Measurements from ENCODE around the gene CDS2. TPM values are rescaled to one million over a fixed set of nuclear protein-coding genes. Genes with fewer than 3 reads are reported as not detected.

The CDS2 gene
- total and polyA plus RNA-seq, 5 donors from 2014 or later = 47.6 to 77.9 (median 55.3) TPM

- ATAC-seq (ENCODE audit: low read depth in 2 of 2) (peak; percentile 93 to 95), DNase-seq (peak; percentile 93 to 100 (median 95))
- Mint-ChIP-seq H3K27ac (peak within 1 kb of the TSS; percentile 94 to 98 (median 97)), H3K27me3 (peaks cover 4% of the 10 kb centered on the region), H3K4me1 (peaks cover 15 to 37% (median 23%) of the 10 kb centered on the region in 4 donors), H3K36me3 (peaks cover 19% of the 10 kb centered on the region), H3K4me3 (peak within 1 kb of the TSS; percentile 93 to 97 (median 95)), H3K9me3 (no peaks in the 10 kb centered on the region)
- Histone ChIP-seq H3K4me1 (ENCODE audit: control insufficient read depth, insufficient read depth, low read length, poor library complexity, severe bottlenecking) (peaks cover 26% of the 10 kb centered on the region), H3K4me3 (ENCODE audit: low read depth, low read length) (peak within 1 kb of the TSS; percentile 94), H3K27me3 (ENCODE audit: control insufficient read depth, insufficient read depth, low read length) (no peaks in the 10 kb centered on the region), H3K9me3 (ENCODE audit: control insufficient read depth in 2 of 2, low read length in 2 of 2) (no peaks in the 10 kb centered on the region), H3K27ac (ENCODE audit: insufficient read depth, low read length, poor library complexity, severe bottlenecking) (peak within 1 kb of the TSS; percentile 92), H3K36me3 (ENCODE audit: control insufficient read depth, insufficient read depth, low read length) (peaks cover 30% of the 10 kb centered on the region)
These were observed 7.2 kb upstream of the CDS2 start, which contains the start of gene PCNA for GRCh38 chr20:5119435-5120184. Gene PCNA (minus strand): TSS chr20:5119958. CDS start chr20:5119798, 160 bp downstream.

- H3K4me3 Mint-ChIP-seq = peak overlapping the region; percentile 93 to 97 (median 95)
- no peak for ATAC-seq (ENCODE audit: low read depth in 2 of 2)
- Histone ChIP-seq H3K4me3 (ENCODE audit: low read depth, low read length) (peak overlapping the region; percentile 94), H3K9me3 (ENCODE audit: control insufficient read depth in 2 of 2, low read length in 2 of 2) (no peaks in the 10 kb centered on the region), H3K27ac (ENCODE audit: insufficient read depth, low read length, poor library complexity, severe bottlenecking) (peak overlapping the region; percentile 92), H3K36me3 (ENCODE audit: control insufficient read depth, insufficient read depth, low read length) (peaks cover 25% of the 10 kb centered on the region), H3K4me1 (ENCODE audit: control insufficient read depth, insufficient read depth, low read length, poor library complexity, severe bottlenecking) (peaks cover 26% of the 10 kb centered on the region), H3K27me3 (ENCODE audit: control insufficient read depth, insufficient read depth, low read length) (no peaks in the 10 kb centered on the region)
- H3K27me3 Mint-ChIP-seq = peaks cover 4% of the 10 kb centered on the region
- peaks cover 14% of the 10 kb centered on the region for H3K36me3 Mint-ChIP-seq
- H3K9me3 Mint-ChIP-seq = no peaks in the 10 kb centered on the region
- DNase-seq = no peak
- H3K27ac Mint-ChIP-seq = peak overlapping the region; percentile 94 to 98 (median 97)
- peaks cover 15 to 37% (median 21%) of the 10 kb centered on the region in 4 donors for H3K4me1 Mint-ChIP-seq
These were observed 6.7 kb upstream of the CDS2 start for GRCh38 chr20:5120185-5120476.

GRCh38 chr20:5122873-5123260, 3.9 kb upstream of the CDS2 start:
- Histone ChIP-seq H3K36me3 (ENCODE audit: control insufficient read depth, insufficient read depth, low read length) (peaks cover 4% of the 10 kb centered on the region), H3K27ac (ENCODE audit: insufficient read depth, low read length, poor library complexity, severe bottlenecking) (no peak overlapping the region), H3K4me1 (ENCODE audit: control insufficient read depth, insufficient read depth, low read length, poor library complexity, severe bottlenecking) (peaks cover 29% of the 10 kb centered on the region), H3K27me3 (ENCODE audit: control insufficient read depth, insufficient read depth, low read length) (no peaks in the 10 kb centered on the region), H3K9me3 (ENCODE audit: control insufficient read depth in 2 of 2, low read length in 2 of 2) (no peaks in the 10 kb centered on the region), H3K4me3 (ENCODE audit: low read depth, low read length) (no peak overlapping the region)
- DNase-seq (no peak), ATAC-seq (ENCODE audit: low read depth in 2 of 2) (no peak)
- Mint-ChIP-seq H3K36me3 (no peaks in the 10 kb centered on the region), H3K4me1 (peaks cover 11 to 43% (median 21%) of the 10 kb centered on the region in 4 donors), H3K9me3 (no peaks in the 10 kb centered on the region), H3K27ac (no peak overlapping the region), H3K4me3 (peak overlapping the region in 3 of 4 donors; percentile 9 to 19 (median 10)), H3K27me3 (peaks cover 4% of the 10 kb centered on the region)

GRCh38 chr20:5127204-5127858, 523 bp downstream of the CDS2 start:
- Mint-ChIP-seq H3K4me3 (peak overlapping the region; percentile 95 to 97 (median 96)), H3K9me3 (no peaks in the 10 kb centered on the region), H3K27ac (peak overlapping the region; percentile 95 to 99 (median 97)), H3K36me3 (peaks cover 7% of the 10 kb centered on the region), H3K27me3 (no peaks in the 10 kb centered on the region), H3K4me1 (peaks cover 12 to 47% (median 29%) of the 10 kb centered on the region in 4 donors)
- Histone ChIP-seq H3K9me3 (ENCODE audit: control insufficient read depth in 2 of 2, low read length in 2 of 2) (no peaks in the 10 kb centered on the region), H3K27ac (ENCODE audit: insufficient read depth, low read length, poor library complexity, severe bottlenecking) (peak overlapping the region; percentile 99), H3K27me3 (ENCODE audit: control insufficient read depth, insufficient read depth, low read length) (no peaks in the 10 kb centered on the region), H3K4me3 (ENCODE audit: low read depth, low read length) (peak overlapping the region; percentile 92), H3K36me3 (ENCODE audit: control insufficient read depth, insufficient read depth, low read length) (peaks cover 4% of the 10 kb centered on the region), H3K4me1 (ENCODE audit: control insufficient read depth, insufficient read depth, low read length, poor library complexity, severe bottlenecking) (peaks cover 22% of the 10 kb centered on the region)
- ATAC-seq (ENCODE audit: low read depth in 2 of 2) (peak; percentile 32 to 33), DNase-seq (peak; percentile 71 to 88 (median 82))

- H3K9me3 Mint-ChIP-seq = no peaks in the 10 kb centered on the region
- ATAC-seq (ENCODE audit: low read depth in 2 of 2) (no peak), DNase-seq (peak in 1 of 3 donors; percentile 16)
- Histone ChIP-seq H3K4me1 (ENCODE audit: control insufficient read depth, insufficient read depth, low read length, poor library complexity, severe bottlenecking) (peaks cover 22% of the 10 kb centered on the region), H3K27ac (ENCODE audit: insufficient read depth, low read length, poor library complexity, severe bottlenecking) (peak overlapping the region; percentile 99), H3K4me3 (ENCODE audit: low read depth, low read length) (peak overlapping the region; percentile 92), H3K27me3 (ENCODE audit: control insufficient read depth, insufficient read depth, low read length) (no peaks in the 10 kb centered on the region), H3K9me3 (ENCODE audit: control insufficient read depth in 2 of 2, low read length in 2 of 2) (no peaks in the 10 kb centered on the region), H3K36me3 (ENCODE audit: control insufficient read depth, insufficient read depth, low read length) (peaks cover 4% of the 10 kb centered on the region)
- H3K27me3 Mint-ChIP-seq = no peaks in the 10 kb centered on the region
- peak overlapping the region; percentile 95 to 97 (median 96) for H3K4me3 Mint-ChIP-seq
- peak overlapping the region; percentile 95 to 99 (median 97) for H3K27ac Mint-ChIP-seq
- peaks cover 7% of the 10 kb centered on the region for H3K36me3 Mint-ChIP-seq
- H3K4me1 Mint-ChIP-seq = peaks cover 12 to 47% (median 29%) of the 10 kb centered on the region in 4 donors
These were observed 1.1 kb downstream of the CDS2 start for GRCh38 chr20:5127859-5128424.

- Histone ChIP-seq H3K27ac (ENCODE audit: insufficient read depth, low read length, poor library complexity, severe bottlenecking) (peak overlapping the region; percentile 99), H3K36me3 (ENCODE audit: control insufficient read depth, insufficient read depth, low read length) (peaks cover 4% of the 10 kb centered on the region), H3K9me3 (ENCODE audit: control insufficient read depth in 2 of 2, low read length in 2 of 2) (no peaks in the 10 kb centered on the region), H3K4me1 (ENCODE audit: control insufficient read depth, insufficient read depth, low read length, poor library complexity, severe bottlenecking) (peaks cover 22% of the 10 kb centered on the region), H3K4me3 (ENCODE audit: low read depth, low read length) (peak overlapping the region; percentile 92), H3K27me3 (ENCODE audit: control insufficient read depth, insufficient read depth, low read length) (no peaks in the 10 kb centered on the region)
- no peaks in the 10 kb centered on the region for H3K9me3 Mint-ChIP-seq
- peaks cover 7% of the 10 kb centered on the region for H3K36me3 Mint-ChIP-seq
- peaks cover 12 to 51% (median 28%) of the 10 kb centered on the region in 4 donors for H3K4me1 Mint-ChIP-seq
- H3K27me3 Mint-ChIP-seq = no peaks in the 10 kb centered on the region
- H3K27ac Mint-ChIP-seq = peak overlapping the region in 2 of 3 donors; percentile 97 to 99
- H3K4me3 Mint-ChIP-seq = peak overlapping the region; percentile 87 to 97 (median 96)
- ATAC-seq (ENCODE audit: low read depth in 2 of 2) (no peak), DNase-seq (no peak)
These were observed 2.1 kb downstream of the CDS2 start for GRCh38 chr20:5128886-5129285.

- H3K4me3 ChIP-seq (ENCODE audit: low read depth, low read length) = no peak overlapping the region
- ATAC-seq (ENCODE audit: low read depth in 2 of 2) (no peak), DNase-seq (peak in 1 of 3 donors; percentile 30)
- H3K27ac ChIP-seq (ENCODE audit: insufficient read depth, low read length, poor library complexity, severe bottlenecking) = no peak overlapping the region
- H3K4me3 Mint-ChIP-seq = peak overlapping the region; percentile 1 to 59 (median 32)
- H3K36me3 ChIP-seq (ENCODE audit: control insufficient read depth, insufficient read depth, low read length) = peaks cover 10% of the 10 kb centered on the region
- peaks cover 19% of the 10 kb centered on the region for H3K36me3 Mint-ChIP-seq
- peak overlapping the region in 1 of 3 donors; percentile 34 for H3K27ac Mint-ChIP-seq
- H3K4me1 ChIP-seq (ENCODE audit: control insufficient read depth, insufficient read depth, low read length, poor library complexity, severe bottlenecking) = peaks cover 18% of the 10 kb centered on the region
- H3K27me3 Mint-ChIP-seq = no peaks in the 10 kb centered on the region
- H3K4me1 Mint-ChIP-seq = peaks cover 17 to 57% (median 31%) of the 10 kb centered on the region in 4 donors
- no peaks in the 10 kb centered on the region for H3K27me3 ChIP-seq (ENCODE audit: control insufficient read depth, insufficient read depth, low read length)
- no peaks in the 10 kb centered on the region for H3K9me3 Mint-ChIP-seq
- no peaks in the 10 kb centered on the region for H3K9me3 ChIP-seq (ENCODE audit: control insufficient read depth in 2 of 2, low read length in 2 of 2)
These were observed 4.7 kb downstream of the CDS2 start for GRCh38 chr20:5131502-5131901.
